GM12874 (cell line): ENCODE data around the gene FAHD2A.

Experiments
- TF ChIP-seq, protein P1 (sequence below): IDR thresholded peaks from 2 replicates; pipeline ENCODE4 v1.5.1; 2011; ENCODE audit warnings: low read depth, mild to moderate bottlenecking, control low read depth, low read length, moderate library complexity; ENCODE audit not compliant: insufficient read depth

FAHD2A gene

DNA sequence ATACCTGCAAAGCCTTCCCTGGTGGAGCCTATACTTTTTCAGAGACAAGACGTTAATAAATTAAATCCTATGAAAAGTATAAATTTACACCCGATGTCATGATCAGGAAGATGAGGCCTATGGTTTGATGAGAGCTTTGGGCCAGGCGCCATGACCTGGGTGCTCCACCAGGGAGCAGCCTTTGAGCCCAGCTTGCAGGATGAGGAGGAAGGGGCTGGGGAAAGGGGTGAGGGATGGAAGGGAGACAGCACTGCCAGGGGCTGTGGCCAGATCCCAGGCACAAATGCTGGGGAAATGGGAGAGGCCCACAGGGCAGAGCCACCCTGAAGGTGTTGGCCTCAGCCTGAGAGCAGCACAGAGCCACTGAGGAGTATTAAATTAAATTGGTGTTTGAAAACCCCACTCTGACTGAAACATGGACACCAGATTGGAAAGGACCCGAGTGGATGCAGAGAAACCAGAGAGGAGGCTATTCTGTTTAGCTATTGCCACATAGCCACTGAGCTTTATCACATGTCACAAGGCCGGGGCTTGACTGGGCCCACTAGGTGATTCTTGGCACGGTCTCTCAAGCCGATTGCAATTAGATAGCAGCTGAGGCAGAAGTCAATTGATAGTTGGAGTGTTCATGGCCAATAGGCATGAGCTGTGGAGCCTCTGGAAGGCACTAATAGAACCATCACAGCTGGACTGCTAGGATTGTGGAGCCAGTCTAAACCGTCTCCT lies 9.6 kb upstream of the FAHD2A start:
- TF ChIP-seq, protein P1, sequence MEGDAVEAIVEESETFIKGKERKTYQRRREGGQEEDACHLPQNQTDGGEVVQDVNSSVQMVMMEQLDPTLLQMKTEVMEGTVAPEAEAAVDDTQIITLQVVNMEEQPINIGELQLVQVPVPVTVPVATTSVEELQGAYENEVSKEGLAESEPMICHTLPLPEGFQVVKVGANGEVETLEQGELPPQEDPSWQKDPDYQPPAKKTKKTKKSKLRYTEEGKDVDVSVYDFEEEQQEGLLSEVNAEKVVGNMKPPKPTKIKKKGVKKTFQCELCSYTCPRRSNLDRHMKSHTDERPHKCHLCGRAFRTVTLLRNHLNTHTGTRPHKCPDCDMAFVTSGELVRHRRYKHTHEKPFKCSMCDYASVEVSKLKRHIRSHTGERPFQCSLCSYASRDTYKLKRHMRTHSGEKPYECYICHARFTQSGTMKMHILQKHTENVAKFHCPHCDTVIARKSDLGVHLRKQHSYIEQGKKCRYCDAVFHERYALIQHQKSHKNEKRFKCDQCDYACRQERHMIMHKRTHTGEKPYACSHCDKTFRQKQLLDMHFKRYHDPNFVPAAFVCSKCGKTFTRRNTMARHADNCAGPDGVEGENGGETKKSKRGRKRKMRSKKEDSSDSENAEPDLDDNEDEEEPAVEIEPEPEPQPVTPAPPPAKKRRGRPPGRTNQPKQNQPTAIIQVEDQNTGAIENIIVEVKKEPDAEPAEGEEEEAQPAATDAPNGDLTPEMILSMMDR: peak; percentile 30; the same call in 1 of the 2 replicates

DNA sequence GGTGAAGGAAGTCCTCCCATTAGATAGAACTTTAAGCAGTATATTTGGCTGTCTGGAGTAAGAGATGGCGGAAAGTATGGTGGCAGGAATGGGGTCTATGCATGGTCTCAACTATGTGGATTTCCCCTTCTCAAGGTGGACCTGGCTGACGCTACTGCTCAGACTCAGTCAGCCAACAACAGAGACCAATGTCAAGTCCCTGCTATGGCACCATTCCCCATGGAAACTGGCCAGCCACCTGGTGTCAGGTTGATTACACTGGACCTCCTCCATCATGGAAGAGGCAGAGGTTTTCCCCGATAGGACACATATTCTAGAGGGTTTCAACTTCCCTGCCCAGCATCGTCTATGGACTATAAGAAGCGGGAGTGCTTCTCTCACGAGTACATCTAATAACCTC lies 8.6 kb upstream of the FAHD2A start:
- TF ChIP-seq, protein P1: no peak

DNA sequence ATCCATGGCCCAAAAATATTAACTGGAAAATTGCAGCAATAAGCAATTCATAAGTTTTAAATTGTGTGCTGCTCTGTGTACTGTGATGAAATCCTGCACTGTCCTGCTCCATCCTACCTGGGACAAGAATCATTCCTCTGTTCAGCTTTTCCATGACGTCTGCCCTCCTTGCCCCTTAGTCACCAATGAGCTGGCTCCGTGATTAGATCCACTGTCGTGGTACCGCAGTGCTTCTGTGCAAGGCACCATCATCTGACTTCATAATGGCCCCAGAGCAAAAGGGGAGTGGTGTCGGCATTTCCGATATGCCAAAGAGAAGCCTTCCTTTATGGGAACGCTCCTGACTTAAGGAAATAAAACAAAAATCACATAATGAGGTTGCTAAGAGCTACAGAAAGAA lies 3.4 kb upstream of the FAHD2A start:
- TF ChIP-seq, protein P1: no peak

DNA sequence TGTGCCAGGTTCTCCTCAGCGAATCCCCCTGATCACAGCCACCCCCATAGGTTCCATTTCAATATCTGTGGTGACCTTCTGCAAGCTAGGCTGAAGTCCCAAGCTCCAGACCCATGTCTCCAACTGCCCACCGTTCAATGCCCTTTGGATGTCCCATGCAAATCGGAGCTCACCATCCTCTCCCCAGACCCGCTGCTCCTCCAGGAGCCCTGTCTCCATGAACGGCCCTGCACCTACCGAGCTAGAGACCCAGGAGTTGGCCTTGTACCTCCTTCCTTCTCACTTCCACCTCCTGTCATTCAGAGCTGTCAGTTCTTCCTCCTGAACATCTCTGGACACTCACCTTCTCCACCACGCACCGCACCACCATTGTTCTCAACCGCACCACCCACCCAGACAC lies 1.0 kb upstream of the FAHD2A start:
- TF ChIP-seq, protein P1: no peak

DNA sequence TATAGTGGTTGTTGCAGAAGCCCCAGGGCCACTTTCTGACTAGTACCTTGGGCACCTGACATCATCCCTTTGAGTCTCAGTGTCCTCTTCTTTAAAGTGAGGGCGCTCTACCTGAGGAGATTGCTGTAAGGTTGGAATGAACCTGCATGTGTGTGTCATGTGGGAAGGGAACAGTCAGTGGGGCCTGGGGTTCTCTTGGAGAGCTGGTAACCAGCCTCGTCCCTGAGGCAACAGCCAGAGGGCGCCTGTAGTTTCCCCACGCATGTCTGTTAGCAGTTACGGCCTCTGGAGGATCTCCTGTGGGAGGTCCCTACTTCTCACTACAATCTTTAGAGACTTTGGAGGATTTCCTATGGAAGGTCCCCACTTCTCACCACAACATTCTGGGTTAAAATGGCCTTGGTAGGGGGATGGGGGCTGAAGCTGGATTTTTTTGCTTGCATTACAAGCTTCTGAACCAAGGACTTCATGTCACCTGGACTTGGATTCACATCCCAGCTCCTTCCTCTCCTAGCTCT lies 755 bp downstream of the FAHD2A start:
- TF ChIP-seq, protein P1: peak; percentile 39; the same call in 1 of the 2 replicates

DNA sequence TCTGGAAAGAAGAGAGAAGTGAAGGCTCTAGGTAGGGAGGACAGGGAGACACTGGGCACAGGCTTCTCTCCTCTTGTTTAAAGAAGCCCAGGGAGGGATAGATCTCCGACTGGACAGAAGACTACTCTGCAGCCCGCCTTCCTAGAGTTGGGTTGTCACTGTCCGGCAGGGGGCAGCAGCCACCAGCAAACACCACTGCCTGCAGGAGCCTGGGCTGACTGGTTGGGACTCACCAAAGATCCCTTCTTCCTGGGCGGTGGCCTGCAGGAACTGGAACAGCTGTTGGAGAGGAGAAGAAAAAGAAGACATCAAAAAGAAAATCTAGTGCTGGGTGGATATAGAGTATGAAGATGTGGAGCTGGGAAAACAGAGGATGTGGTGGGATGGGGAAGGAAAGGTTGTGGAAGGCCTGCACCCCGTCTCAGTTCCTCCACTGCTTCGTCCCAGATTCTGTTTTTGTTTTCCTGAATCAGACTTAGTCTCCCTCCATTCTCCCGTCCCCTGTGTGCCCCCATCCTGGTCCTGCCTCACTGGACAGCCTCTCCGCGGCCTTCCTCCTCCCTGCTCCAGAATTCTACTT lies 11.6 kb downstream of the FAHD2A start:
- TF ChIP-seq, protein P1: peak; percentile 82
